Gastroesophageal sphincter (tissue), 3 donors: Measurements from ENCODE around the gene ROCK2.

Experiments
- POLR2AphosphoS5 ChIP-seq: sonication (generic); formaldehyde crosslinking; IDR thresholded peaks from one replicate; pipeline ENCODE4 v1.6.1; 2017; ENCODE audit warnings: antibody characterized with exemption
- TF ChIP-seq, protein P1 (sequence below), 4 experiments: fragments of 200-600 bp in 2 of 4; fragments of 450-650 bp in 2 of 4; sonication (generic) in 1 of 4; IDR thresholded peaks; one replicate each; pipeline ENCODE4 v1.5.1; 2017 to 2019; ENCODE audit warnings: antibody characterized with exemption in 4 of 4, mild to moderate bottlenecking in 2 of 4, moderate library complexity in 2 of 4

- TF ChIP-seq, protein P1, sequence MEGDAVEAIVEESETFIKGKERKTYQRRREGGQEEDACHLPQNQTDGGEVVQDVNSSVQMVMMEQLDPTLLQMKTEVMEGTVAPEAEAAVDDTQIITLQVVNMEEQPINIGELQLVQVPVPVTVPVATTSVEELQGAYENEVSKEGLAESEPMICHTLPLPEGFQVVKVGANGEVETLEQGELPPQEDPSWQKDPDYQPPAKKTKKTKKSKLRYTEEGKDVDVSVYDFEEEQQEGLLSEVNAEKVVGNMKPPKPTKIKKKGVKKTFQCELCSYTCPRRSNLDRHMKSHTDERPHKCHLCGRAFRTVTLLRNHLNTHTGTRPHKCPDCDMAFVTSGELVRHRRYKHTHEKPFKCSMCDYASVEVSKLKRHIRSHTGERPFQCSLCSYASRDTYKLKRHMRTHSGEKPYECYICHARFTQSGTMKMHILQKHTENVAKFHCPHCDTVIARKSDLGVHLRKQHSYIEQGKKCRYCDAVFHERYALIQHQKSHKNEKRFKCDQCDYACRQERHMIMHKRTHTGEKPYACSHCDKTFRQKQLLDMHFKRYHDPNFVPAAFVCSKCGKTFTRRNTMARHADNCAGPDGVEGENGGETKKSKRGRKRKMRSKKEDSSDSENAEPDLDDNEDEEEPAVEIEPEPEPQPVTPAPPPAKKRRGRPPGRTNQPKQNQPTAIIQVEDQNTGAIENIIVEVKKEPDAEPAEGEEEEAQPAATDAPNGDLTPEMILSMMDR (IDR thresholded peaks at IDR 0.05), result no peak
- TF ChIP-seq POLR2AphosphoS5, result no peak
Measured at GRCh38 chr2:11292464-11293255, 51.8 kb downstream of the ROCK2 start.
